ENCODE measurements around the gene EPHA10.

DNA sequence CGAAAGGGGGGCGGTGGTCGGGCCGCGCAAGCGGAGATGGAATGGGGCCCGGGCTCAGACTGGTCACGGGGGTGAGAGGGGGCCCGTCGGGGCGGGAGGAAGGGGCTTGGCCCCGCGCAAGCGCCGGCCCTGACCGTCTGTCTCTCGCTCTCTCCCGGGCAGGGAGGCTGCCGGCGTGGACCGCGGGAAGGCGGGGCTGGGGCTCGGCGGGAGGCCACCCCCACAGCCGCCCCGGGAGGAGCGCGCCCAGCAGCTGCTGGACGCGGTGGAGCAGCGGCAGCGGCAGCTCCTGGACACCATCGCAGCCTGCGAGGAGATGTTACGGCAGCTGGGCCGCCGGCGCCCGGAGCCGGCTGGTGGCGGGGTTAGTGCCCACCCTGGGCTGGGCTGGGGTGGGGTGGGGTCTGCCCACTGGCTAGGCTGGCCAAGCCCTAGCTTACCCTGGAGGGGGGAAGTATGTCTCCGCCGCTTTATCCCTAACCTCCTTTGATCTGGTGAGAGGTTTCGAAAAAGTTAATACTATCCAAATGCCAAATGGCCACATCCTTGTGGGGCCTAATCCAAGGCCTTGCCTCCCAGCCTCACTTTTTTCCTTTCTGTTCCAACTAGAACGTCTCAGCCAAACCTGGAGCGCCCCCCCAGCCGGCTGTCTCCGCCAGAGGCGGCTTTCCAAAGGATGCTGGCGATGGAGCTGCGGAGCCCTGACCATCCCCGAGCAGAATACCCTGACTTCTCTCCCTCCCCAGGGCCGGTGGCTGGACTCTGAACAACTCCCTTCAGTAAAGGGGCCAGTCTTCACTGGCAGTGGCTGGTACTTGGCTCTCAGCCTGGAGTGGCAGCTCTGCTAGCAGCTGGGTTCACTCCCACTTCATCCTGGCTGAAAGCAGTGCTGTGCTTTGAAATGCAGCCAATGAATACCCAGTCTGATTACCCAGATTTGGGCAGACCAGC, 43.7 kb upstream of the EPHA10 start:
- TF ChIP-seq, protein P1, sequence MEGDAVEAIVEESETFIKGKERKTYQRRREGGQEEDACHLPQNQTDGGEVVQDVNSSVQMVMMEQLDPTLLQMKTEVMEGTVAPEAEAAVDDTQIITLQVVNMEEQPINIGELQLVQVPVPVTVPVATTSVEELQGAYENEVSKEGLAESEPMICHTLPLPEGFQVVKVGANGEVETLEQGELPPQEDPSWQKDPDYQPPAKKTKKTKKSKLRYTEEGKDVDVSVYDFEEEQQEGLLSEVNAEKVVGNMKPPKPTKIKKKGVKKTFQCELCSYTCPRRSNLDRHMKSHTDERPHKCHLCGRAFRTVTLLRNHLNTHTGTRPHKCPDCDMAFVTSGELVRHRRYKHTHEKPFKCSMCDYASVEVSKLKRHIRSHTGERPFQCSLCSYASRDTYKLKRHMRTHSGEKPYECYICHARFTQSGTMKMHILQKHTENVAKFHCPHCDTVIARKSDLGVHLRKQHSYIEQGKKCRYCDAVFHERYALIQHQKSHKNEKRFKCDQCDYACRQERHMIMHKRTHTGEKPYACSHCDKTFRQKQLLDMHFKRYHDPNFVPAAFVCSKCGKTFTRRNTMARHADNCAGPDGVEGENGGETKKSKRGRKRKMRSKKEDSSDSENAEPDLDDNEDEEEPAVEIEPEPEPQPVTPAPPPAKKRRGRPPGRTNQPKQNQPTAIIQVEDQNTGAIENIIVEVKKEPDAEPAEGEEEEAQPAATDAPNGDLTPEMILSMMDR (conservative IDR thresholded peaks at IDR 0.05), result no peak
- TF ChIP-seq EZH2 (IDR thresholded peaks at IDR 0.05; ENCODE audit: low read depth), result no peak
